AG04449 (cell line): Measurements from ENCODE around the gene USH2A.

Experiments
- CTCF ChIA-PET: fragments of 350-600 bp; formaldehyde crosslinking; extraction: SDS; loops from one replicate; lab custom pipeline; 2021; ENCODE audit warnings: antibody characterized with exemption; lab: Yijun Ruan, JAX
- POLR2A ChIA-PET: fragments of 400-600, 350-600 bp; formaldehyde crosslinking; extraction: SDS; loops from one replicate; lab custom pipeline; 2020; ENCODE audit warnings: antibody characterized with exemption, inconsistent platforms; lab: Yijun Ruan, JAX
- DNase-seq: peaks from one replicate; pipeline ENCODE4 v3.0.0-alpha.2; 2010; ENCODE audit warnings: low read depth, low spot score
- H3K4me3 ChIP-seq: 2 replicates; pipeline ENCODE4 v1.5.1; 2011; ENCODE audit warnings: low read depth, mild to moderate bottlenecking, control low read depth, low read length
- TF ChIP-seq, protein P1 (sequence below): IDR thresholded peaks from one replicate; pipeline ENCODE4 v1.5.1; 2011; ENCODE audit warnings: mild to moderate bottlenecking, moderate library complexity, low read length, control low read depth, inconsistent platforms; ENCODE audit not compliant: insufficient read depth; ENCODE audit errors: missing control alignments

USH2A gene

DNA sequence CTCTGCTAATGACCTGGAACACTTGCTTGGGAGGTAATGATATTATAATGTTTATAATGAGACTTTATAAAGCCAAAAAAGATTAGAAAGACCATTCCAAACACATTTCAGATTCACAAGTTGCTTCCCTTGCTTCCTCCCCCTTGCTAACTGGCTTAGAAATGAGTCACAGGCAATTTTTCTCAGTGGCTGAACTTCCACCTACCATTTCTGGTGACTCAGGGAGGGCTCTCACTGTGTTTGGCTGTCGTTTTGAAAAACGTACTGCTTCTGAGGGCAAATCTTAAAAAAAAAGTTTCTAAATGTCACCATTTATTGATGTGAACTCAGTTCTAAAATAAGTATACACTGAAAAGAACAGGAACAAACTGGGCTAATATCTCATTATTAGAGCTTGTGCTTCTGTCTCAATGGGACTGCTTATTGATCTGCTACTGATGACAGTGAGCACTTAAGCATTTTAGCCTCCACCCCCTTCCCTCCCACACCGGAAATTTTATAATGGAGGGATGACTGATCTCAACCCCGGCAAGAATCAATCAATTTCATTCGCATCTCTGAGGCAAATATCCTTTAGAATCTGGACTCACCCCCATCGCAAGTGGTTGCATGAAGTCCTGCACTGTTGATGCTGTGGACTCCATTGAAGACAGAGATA is 577.9 kb downstream of the USH2A start:
- ChIA-PET POLR2A (no interaction called here), CTCF (interaction anchor here (1.2 kb wide), 1 partner anchor 22 kb away, joined by 3 read pairs; no protein-coding TSS in a partner anchor)
- no peak overlapping the region for H3K4me3 ChIP-seq
- TF ChIP-seq, protein P1, sequence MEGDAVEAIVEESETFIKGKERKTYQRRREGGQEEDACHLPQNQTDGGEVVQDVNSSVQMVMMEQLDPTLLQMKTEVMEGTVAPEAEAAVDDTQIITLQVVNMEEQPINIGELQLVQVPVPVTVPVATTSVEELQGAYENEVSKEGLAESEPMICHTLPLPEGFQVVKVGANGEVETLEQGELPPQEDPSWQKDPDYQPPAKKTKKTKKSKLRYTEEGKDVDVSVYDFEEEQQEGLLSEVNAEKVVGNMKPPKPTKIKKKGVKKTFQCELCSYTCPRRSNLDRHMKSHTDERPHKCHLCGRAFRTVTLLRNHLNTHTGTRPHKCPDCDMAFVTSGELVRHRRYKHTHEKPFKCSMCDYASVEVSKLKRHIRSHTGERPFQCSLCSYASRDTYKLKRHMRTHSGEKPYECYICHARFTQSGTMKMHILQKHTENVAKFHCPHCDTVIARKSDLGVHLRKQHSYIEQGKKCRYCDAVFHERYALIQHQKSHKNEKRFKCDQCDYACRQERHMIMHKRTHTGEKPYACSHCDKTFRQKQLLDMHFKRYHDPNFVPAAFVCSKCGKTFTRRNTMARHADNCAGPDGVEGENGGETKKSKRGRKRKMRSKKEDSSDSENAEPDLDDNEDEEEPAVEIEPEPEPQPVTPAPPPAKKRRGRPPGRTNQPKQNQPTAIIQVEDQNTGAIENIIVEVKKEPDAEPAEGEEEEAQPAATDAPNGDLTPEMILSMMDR: no peak
- DNase-seq: peak; percentile 47

DNA sequence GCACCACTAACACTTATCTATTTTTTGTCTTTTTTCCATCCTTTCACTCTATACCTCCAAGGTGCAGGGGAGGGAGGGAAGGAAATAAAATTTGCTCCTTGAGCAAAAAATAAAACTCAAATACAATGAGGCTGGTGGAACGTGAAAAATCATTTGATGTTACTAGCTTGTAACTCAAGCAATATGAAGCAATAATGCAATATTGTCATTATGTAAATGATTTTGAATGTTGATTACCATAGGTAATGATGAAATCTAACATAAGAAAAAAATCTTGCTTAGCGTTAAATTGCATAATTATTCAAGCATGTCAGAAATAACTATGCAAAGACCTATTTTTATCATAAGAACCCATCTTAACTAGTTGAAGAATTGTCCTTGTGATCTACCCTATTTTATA is 578.5 kb downstream of the USH2A start:
- TF ChIP-seq, protein P1: no peak
- H3K4me3 ChIP-seq: no peak overlapping the region
- DNase-seq: no peak
- ChIA-PET CTCF (interaction anchor here (1.2 kb wide), 1 partner anchor 22 kb away, joined by 3 read pairs; no protein-coding TSS in a partner anchor), POLR2A (no interaction called here)

DNA sequence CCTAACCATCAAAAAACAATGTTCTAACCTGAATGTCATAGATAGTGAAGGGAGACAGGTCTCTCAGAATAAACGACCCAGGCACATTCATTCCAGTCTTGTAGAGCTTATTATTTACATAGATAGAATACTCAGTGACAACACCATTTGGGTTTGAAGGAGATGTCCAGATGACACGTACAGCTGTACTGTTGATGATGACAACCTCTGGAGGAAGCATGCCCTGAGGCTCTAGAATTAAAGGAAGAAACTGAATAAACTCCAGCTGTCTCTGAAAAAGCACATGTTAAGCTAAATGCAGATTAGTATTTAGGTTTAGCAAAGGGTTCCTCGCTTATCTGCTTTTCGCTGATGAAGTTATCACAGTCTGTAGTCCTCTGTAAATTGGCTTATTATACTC is 579.0 kb downstream of the USH2A start:
- POLR2A ChIA-PET: no interaction called here
- no peak overlapping the region for H3K4me3 ChIP-seq
- DNase-seq: no peak
- CTCF ChIA-PET: no interaction called here
- TF ChIP-seq, protein P1: no peak

DNA sequence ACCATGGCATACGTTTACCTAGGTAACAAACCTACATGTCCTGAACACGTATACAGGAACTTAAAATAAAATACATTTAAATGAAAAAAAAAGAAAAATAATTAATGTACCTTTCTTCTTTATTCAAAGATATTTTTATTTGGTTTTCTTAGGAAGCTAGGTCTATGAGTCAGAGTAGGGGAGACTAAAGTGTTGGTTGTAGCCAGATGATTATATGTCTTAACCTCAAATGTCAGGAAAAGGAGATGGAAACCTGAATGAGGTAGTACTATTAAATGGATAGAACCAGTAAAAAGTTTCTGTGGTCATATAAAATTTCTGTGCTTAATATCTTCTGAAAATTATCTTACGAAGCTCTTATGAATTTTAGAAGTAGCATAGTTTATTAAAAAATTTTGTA is 580.3 kb downstream of the USH2A start:
- no peak overlapping the region for H3K4me3 ChIP-seq
- no peak for DNase-seq
- POLR2A ChIA-PET: no interaction called here
- TF ChIP-seq, protein P1: no peak
- CTCF ChIA-PET: no interaction called here

DNA sequence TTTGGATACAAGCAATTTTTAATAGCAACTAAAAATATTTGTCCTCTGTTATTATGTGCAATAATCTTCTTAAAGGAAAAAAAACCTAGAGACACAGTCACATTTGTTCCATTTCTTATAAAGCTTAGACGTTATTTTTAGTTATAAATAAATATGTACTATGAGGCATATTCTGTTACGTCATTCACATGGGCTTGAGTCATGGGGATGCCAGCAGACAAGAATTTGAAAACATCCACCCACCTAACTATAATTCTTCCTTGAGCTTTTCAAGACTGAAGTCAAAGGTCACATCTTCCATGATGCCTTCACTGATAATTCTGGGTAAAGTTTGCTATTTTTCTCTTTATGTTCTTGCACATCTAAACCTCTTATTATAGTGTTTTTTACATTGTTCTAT is 587.3 kb downstream of the USH2A start:
- ChIA-PET CTCF (no interaction called here), POLR2A (interaction anchor here (0.5 kb wide), 1 partner anchor 10 kb away, joined by 3 read pairs; no protein-coding TSS in a partner anchor)
- H3K4me3 ChIP-seq: no peak overlapping the region
- TF ChIP-seq, protein P1: no peak
- no peak for DNase-seq

DNA sequence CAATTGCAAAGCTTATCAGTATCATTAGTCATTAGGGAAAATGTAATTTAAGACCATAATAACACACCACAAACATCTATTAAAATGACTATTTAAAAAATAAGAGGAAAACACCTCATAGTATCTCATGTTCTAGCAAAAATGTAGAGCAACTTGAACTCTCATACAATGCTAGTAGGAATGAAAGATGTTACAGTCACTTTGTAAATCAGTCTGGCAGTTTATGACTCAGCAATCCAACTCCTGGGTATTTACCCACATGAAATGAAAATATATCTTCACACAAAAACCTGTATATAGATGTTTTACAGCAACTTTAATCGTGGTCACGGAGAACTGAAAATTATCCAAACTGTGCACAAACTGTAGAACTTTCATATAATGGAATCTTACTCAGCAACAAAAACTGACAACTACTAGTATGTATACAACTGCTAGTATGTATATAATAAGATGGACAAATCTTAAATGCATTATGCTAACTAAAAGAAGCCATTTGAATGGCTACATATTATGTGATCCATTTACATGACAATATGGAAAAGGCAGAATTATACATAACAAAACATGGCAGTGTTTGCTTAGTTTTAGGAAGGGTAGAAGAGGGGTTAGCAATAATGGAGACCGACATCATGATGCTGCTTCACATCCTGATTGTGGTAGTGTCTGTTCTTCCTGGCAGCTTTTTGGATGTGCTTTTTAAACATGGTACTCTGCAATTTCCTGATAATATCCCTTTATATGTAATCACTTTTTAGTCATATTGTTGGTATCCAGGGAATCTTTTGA is 589.1 kb downstream of the USH2A start:
- POLR2A ChIA-PET: no interaction called here
- DNase-seq: no peak
- H3K4me3 ChIP-seq: no peak overlapping the region
- CTCF ChIA-PET: interaction anchor here (1.2 kb wide), 1 partner anchor 387 kb away, joined by 3 read pairs; no protein-coding TSS in a partner anchor
- TF ChIP-seq, protein P1: no peak
